ENCODE results near the gene ATAD5.
"Not testable (repeated sequence)": the region's sequence is repeated elsewhere in the genome, so short reads cannot be mapped to it uniquely, and the experiment has no call there.

ATAD5 gene

GRCh38 chr17:30927756-30928155 lies 96.0 kb downstream of the ATAD5 start:
- Histone ChIP-seq H3K27ac (replicated peaks) (no peak overlapping the region), H3K4me3 (replicated peaks; ENCODE audit: insufficient read depth, low read length) (no peak overlapping the region), H3K27me3 (ENCODE audit: insufficient read depth, poor library complexity, severe bottlenecking) (peaks cover 9% of the 10 kb centered on the region)
- DNase-seq (ENCODE audit: low read depth in 1 of 2, low spot score in 1 of 2) = no peak
- TF ChIP-seq, protein P1, sequence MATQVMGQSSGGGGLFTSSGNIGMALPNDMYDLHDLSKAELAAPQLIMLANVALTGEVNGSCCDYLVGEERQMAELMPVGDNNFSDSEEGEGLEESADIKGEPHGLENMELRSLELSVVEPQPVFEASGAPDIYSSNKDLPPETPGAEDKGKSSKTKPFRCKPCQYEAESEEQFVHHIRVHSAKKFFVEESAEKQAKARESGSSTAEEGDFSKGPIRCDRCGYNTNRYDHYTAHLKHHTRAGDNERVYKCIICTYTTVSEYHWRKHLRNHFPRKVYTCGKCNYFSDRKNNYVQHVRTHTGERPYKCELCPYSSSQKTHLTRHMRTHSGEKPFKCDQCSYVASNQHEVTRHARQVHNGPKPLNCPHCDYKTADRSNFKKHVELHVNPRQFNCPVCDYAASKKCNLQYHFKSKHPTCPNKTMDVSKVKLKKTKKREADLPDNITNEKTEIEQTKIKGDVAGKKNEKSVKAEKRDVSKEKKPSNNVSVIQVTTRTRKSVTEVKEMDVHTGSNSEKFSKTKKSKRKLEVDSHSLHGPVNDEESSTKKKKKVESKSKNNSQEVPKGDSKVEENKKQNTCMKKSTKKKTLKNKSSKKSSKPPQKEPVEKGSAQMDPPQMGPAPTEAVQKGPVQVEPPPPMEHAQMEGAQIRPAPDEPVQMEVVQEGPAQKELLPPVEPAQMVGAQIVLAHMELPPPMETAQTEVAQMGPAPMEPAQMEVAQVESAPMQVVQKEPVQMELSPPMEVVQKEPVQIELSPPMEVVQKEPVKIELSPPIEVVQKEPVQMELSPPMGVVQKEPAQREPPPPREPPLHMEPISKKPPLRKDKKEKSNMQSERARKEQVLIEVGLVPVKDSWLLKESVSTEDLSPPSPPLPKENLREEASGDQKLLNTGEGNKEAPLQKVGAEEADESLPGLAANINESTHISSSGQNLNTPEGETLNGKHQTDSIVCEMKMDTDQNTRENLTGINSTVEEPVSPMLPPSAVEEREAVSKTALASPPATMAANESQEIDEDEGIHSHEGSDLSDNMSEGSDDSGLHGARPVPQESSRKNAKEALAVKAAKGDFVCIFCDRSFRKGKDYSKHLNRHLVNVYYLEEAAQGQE (IDR thresholded peaks at IDR 0.05; ENCODE audit: insufficient replicate concordance, low read depth) = no peak
- TF ChIP-seq POLR2AphosphoS5 (IDR thresholded peaks at IDR 0.05; ENCODE audit: low read depth) (no peak), SPI1 (IDR thresholded peaks at IDR 0.05; ENCODE audit: borderline replicate concordance, low read depth) (no peak), GABPA (IDR thresholded peaks at IDR 0.05; ENCODE audit: low read depth) (no peak)
- TF ChIP-seq, protein P2, sequence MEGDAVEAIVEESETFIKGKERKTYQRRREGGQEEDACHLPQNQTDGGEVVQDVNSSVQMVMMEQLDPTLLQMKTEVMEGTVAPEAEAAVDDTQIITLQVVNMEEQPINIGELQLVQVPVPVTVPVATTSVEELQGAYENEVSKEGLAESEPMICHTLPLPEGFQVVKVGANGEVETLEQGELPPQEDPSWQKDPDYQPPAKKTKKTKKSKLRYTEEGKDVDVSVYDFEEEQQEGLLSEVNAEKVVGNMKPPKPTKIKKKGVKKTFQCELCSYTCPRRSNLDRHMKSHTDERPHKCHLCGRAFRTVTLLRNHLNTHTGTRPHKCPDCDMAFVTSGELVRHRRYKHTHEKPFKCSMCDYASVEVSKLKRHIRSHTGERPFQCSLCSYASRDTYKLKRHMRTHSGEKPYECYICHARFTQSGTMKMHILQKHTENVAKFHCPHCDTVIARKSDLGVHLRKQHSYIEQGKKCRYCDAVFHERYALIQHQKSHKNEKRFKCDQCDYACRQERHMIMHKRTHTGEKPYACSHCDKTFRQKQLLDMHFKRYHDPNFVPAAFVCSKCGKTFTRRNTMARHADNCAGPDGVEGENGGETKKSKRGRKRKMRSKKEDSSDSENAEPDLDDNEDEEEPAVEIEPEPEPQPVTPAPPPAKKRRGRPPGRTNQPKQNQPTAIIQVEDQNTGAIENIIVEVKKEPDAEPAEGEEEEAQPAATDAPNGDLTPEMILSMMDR (IDR thresholded peaks at IDR 0.05; ENCODE audit: insufficient read depth, low read length) = no peak

- Histone ChIP-seq H3K4me3 (replicated peaks; ENCODE audit: insufficient read depth, low read length) (no peak overlapping the region), H3K27ac (replicated peaks) (no peak overlapping the region), H3K27me3 (ENCODE audit: insufficient read depth, poor library complexity, severe bottlenecking) (peaks cover 4% of the 10 kb centered on the region)
- DNase-seq (ENCODE audit: low read depth in 1 of 2, low spot score in 1 of 2) = no peak
- TF ChIP-seq SPI1 (IDR thresholded peaks at IDR 0.05; ENCODE audit: borderline replicate concordance, low read depth) (no peak), GABPA (IDR thresholded peaks at IDR 0.05; ENCODE audit: low read depth) (no peak), POLR2AphosphoS5 (IDR thresholded peaks at IDR 0.05; ENCODE audit: low read depth) (no peak)
- TF ChIP-seq, protein P1 (IDR thresholded peaks at IDR 0.05; ENCODE audit: insufficient replicate concordance, low read depth) = no peak
- TF ChIP-seq, protein P2 (IDR thresholded peaks at IDR 0.05; ENCODE audit: insufficient read depth, low read length) = no peak
Measured at GRCh38 chr17:30928584-30928983, 96.8 kb downstream of the ATAD5 start.

DNA sequence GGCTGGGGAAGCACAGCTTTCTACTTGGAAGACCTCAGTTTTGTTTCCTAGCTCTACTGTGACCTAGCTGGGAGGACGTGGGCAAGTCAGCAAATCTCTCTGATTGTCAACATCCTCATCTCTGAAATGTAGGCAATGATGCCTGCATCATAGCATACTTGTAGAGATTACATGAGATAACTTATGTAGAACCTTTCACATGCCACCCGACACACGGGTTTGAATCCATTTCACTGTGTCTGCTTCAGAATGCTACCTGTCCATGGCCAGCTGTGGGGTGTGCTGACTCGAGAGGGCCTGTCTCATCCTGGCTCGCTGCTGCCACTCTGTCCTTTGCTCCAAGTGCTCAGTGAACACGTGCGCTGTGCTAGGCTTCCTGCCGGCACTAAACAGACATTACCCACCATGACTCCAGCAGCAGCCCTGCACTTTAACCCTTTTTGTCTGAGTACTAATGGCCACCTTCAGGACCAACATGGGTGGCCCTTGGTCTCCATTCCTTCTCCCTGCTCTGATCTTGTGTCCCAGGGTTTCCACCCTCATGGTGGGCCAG lies 97.4 kb downstream of the ATAD5 start:
- Histone ChIP-seq H3K27me3 (ENCODE audit: insufficient read depth, poor library complexity, severe bottlenecking) (no peaks in the 10 kb centered on the region), H3K4me3 (replicated peaks; ENCODE audit: insufficient read depth, low read length) (no peak overlapping the region), H3K27ac (replicated peaks) (no peak overlapping the region)
- TF ChIP-seq POLR2AphosphoS5 (IDR thresholded peaks at IDR 0.05; ENCODE audit: low read depth) = no peak
- no peak for TF ChIP-seq SPI1 (IDR thresholded peaks at IDR 0.05; ENCODE audit: borderline replicate concordance, low read depth)
- no peak for TF ChIP-seq GABPA (IDR thresholded peaks at IDR 0.05; ENCODE audit: low read depth)
- TF ChIP-seq, protein P1 (IDR thresholded peaks at IDR 0.05; ENCODE audit: insufficient replicate concordance, low read depth) = no peak
- TF ChIP-seq, protein P2 (IDR thresholded peaks at IDR 0.05; ENCODE audit: insufficient read depth, low read length) = no peak
- DNase-seq (ENCODE audit: low read depth in 1 of 2, low spot score in 1 of 2) = no peak

GRCh38 chr17:30929861-30930260 lies 98.1 kb downstream of the ATAD5 start:
- not testable (repeated sequence) for H3K27me3 ChIP-seq (ENCODE audit: insufficient read depth, poor library complexity, severe bottlenecking); DNase-seq (ENCODE audit: low read depth in 1 of 2, low spot score in 1 of 2); H3K4me3 ChIP-seq (replicated peaks; ENCODE audit: insufficient read depth, low read length); H3K27ac ChIP-seq (replicated peaks)

Data from HL-60 (cell line).